SJSA1 (cell line): ENCODE results near the gene FAM120B. TPM values are rescaled to one million over a fixed set of nuclear protein-coding genes. Genes with fewer than 3 reads are reported as not detected.
"Not testable (repeated sequence)": the region's sequence is repeated elsewhere in the genome, so short reads cannot be mapped to it uniquely, and the experiment has no call there.

Experiments used
- DNase-seq, 2 experiments: peaks; one replicate each; pipeline ENCODE4 v3.0.0-alpha.2; 2015 to 2020; ENCODE audit warnings: low spot score in 2 of 2, low read depth in 1 of 2
- H3K27ac ChIP-seq: fragments of 250-450 bp; sonication (Bioruptor Pico); 2 replicates; pipeline ENCODE4 v1.5.1; 2020; ENCODE audit warnings: mild to moderate bottlenecking, moderate library complexity
- H3K27me3 ChIP-seq: fragments of 250-450 bp; sonication (Bioruptor Pico); replicated peaks from 2 replicates; pipeline ENCODE4 v1.5.1; 2020; ENCODE audit warnings: mild to moderate bottlenecking, moderate library complexity
- H3K36me3 ChIP-seq: fragments of 250-450 bp; sonication (Bioruptor Pico); 2 replicates; pipeline ENCODE4 v1.5.1; 2020; ENCODE audit warnings: mild to moderate bottlenecking
- H3K4me1 ChIP-seq: fragments of 250-450 bp; sonication (Bioruptor Pico); replicated peaks from 2 replicates; pipeline ENCODE4 v1.6.1; 2021; ENCODE audit warnings: mild to moderate bottlenecking
- H3K4me3 ChIP-seq: fragments of 250-450 bp; sonication (Bioruptor Pico); 2 replicates; pipeline ENCODE4 v1.5.1; 2020; ENCODE audit warnings: mild to moderate bottlenecking
- H3K9me3 ChIP-seq: fragments of 250-450 bp; sonication (Bioruptor Pico); replicated peaks from 2 replicates; pipeline ENCODE4 v1.5.1; 2020; ENCODE audit warnings: mild to moderate bottlenecking
- total RNA-seq: library from RNA; depleted of rRNA; stranded (reverse); fragments of >200 nt; shearing (Covaris generic); gene quantifications from 2 replicates; pipeline ENCODE4 v1.2.3, GENCODE V29; 2014

Gene FAM120B
- total RNA-seq, 1 experiment from 2014 or later: 15.0 TPM

- Histone ChIP-seq H3K4me1 (peaks cover 17% of the 10 kb centered on the region), H3K9me3 (no peaks in the 10 kb centered on the region), H3K36me3 (peaks cover 31% of the 10 kb centered on the region), H3K4me3 (no peak overlapping the region), H3K27ac (no peak overlapping the region), H3K27me3 (no peaks in the 10 kb centered on the region)
- DNase-seq: no peak
Observed at GRCh38 chr6:170308761-170309160, 2.2 kb downstream of the FAM120B start.

GRCh38 chr6:170311696-170312095 lies 5.1 kb downstream of the FAM120B start:
- Histone ChIP-seq H3K36me3 (peaks cover 44% of the 10 kb centered on the region), H3K9me3 (no peaks in the 10 kb centered on the region), H3K27me3 (no peaks in the 10 kb centered on the region), H3K4me1 (peaks cover 9% of the 10 kb centered on the region), H3K27ac (no peak overlapping the region), H3K4me3 (no peak overlapping the region)
- DNase-seq: no peak

DNA sequence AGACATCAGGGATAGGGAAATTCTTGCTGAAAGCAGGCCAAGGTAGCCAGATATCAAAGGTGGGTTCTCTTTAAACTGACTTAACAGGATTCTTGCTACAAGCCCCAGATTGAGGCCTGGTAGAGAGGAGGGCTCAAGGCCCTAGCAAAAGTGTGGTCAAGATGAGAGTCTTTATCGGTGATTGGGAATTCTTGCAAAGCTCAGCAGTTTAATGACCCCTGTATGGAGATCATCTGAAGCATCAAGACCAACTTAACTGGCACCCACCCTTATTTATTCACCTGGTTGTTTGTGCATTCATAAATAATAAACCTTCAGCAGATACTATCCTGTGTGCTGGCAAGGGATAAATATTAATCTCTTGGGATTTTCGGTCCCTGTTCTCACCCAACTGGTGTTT lies 6.3 kb downstream of the FAM120B start:
- H3K27ac ChIP-seq: no peak overlapping the region
- no peaks in the 10 kb centered on the region for H3K27me3 ChIP-seq
- no peaks in the 10 kb centered on the region for H3K9me3 ChIP-seq
- H3K36me3 ChIP-seq: peaks cover 51% of the 10 kb centered on the region
- no peak overlapping the region for H3K4me3 ChIP-seq
- H3K4me1 ChIP-seq: peaks cover 4% of the 10 kb centered on the region
- DNase-seq: no peak

GRCh38 chr6:170313716-170314295 lies 7.2 kb downstream of the FAM120B start:
- H3K4me1 ChIP-seq: no peaks in the 10 kb centered on the region; the same call in 1 of the 2 replicates
- no peak overlapping the region for H3K27ac ChIP-seq
- no peak overlapping the region for H3K4me3 ChIP-seq
- H3K9me3 ChIP-seq: no peaks in the 10 kb centered on the region
- peaks cover 46% of the 10 kb centered on the region for H3K36me3 ChIP-seq
- no peaks in the 10 kb centered on the region for H3K27me3 ChIP-seq
- DNase-seq: no peak

- no peak for DNase-seq
- H3K4me1 ChIP-seq: no peaks in the 10 kb centered on the region
- peaks cover 57% of the 10 kb centered on the region for H3K36me3 ChIP-seq
- no peak overlapping the region for H3K27ac ChIP-seq
- no peaks in the 10 kb centered on the region for H3K27me3 ChIP-seq
- H3K9me3 ChIP-seq: no peaks in the 10 kb centered on the region
- no peak overlapping the region for H3K4me3 ChIP-seq
Observed at GRCh38 chr6:170314983-170315382, 8.4 kb downstream of the FAM120B start.

DNA sequence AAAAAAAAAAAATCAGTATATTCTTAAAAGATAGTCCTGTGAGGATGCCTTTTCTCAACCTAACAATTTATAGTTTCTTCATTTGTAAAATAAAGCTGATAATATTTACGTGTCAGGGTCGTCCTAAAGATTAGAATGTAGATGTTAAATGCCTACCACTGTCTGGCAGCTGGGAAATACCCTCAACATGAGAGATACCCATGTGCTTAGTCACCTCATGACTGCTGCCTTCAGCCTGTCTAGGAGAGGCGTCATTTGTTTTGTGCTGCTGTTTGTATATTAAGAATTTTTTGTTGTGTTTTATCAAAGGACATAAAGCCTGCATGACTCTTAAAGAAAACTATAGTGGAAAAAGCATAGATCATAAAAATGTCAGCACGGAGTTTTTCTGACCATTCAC lies 9.5 kb downstream of the FAM120B start:
- H3K4me3 ChIP-seq: no peak overlapping the region
- H3K27ac ChIP-seq: no peak overlapping the region
- H3K27me3 ChIP-seq: no peaks in the 10 kb centered on the region
- DNase-seq: no peak
- peaks cover 67% of the 10 kb centered on the region for H3K36me3 ChIP-seq
- no peaks in the 10 kb centered on the region for H3K9me3 ChIP-seq
- no peaks in the 10 kb centered on the region for H3K4me1 ChIP-seq

DNA sequence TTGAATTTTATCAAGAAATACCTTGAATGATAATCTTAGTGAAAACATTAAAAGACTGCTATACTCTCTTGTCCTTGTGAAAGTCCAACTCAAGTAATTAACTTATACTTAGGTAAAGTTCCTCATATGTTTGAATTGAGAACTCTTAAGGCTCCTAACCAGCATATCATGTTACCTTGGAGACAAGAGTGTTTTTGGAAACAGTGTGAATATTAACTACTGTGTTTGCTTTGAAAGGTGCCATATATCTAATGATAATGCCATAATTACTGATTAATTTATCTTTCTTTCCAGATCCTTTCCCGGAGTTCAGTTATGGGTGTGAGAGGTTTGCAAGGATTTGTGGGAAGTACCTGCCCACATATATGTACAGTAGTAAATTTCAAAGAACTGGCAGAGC lies 10.5 kb downstream of the FAM120B start:
- Histone ChIP-seq H3K36me3 (peaks cover 69% of the 10 kb centered on the region), H3K27me3 (no peaks in the 10 kb centered on the region), H3K27ac (no peak overlapping the region), H3K4me3 (no peak overlapping the region), H3K9me3 (no peaks in the 10 kb centered on the region), H3K4me1 (no peaks in the 10 kb centered on the region)
- DNase-seq: no peak

DNA sequence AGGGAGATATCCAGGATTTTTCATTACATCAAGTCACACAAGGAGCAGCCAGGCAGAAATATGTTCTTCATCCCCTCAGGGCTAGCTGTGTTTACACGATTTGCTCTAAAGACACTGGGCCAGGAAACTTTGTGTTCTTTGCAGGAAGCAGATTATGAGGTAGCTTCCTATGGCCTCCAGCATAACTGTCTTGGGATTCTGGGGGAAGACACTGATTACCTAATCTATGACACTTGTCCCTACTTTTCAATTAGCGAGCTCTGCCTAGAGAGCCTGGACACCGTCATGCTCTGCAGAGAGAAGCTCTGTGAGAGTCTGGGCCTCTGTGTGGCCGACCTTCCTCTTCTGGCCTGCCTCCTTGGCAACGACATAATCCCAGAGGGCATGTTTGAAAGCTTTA lies 11.2 kb downstream of the FAM120B start:
- peaks cover 71% of the 10 kb centered on the region for H3K36me3 ChIP-seq
- no peaks in the 10 kb centered on the region for H3K9me3 ChIP-seq
- H3K27me3 ChIP-seq: no peaks in the 10 kb centered on the region
- no peak overlapping the region for H3K4me3 ChIP-seq
- no peak for DNase-seq
- no peak overlapping the region for H3K27ac ChIP-seq
- H3K4me1 ChIP-seq: no peaks in the 10 kb centered on the region

DNA sequence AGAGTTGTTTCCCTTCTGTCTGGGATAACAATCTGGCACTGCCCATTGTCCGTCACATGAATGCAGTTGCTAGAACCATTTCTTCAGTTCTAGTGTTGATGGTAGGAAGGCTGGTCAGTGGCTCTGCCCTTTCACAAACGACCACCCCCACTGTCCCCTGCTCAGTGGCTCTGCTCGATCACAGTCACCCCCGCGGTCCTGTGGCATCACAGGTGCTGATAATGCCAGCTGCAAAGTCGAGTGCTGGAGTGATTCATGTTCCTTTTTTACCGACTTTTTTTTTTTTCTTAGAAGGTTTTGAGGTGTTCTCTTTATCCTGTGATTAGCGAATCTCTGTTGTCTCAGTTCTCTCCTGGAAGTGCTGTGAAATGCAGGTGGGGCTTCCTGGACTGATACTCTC lies 22.8 kb downstream of the FAM120B start:
- Histone ChIP-seq H3K4me1 (no peaks in the 10 kb centered on the region), H3K27me3 (no peaks in the 10 kb centered on the region), H3K27ac (no peak overlapping the region), H3K36me3 (peaks cover 74% of the 10 kb centered on the region), H3K9me3 (no peaks in the 10 kb centered on the region), H3K4me3 (no peak overlapping the region)
- DNase-seq: no peak

- not testable (repeated sequence) for H3K4me1 ChIP-seq, H3K9me3 ChIP-seq, H3K27me3 ChIP-seq, H3K4me3 ChIP-seq, H3K27ac ChIP-seq, DNase-seq
- peaks cover 42% of the 10 kb centered on the region for H3K36me3 ChIP-seq
Observed at GRCh38 chr6:170335199-170335598, 28.6 kb downstream of the FAM120B start.

- Histone ChIP-seq H3K27me3 (no peaks in the 10 kb centered on the region), H3K36me3 (peaks cover 47% of the 10 kb centered on the region), H3K4me3 (no peak overlapping the region), H3K9me3 (no peaks in the 10 kb centered on the region), H3K4me1 (peaks cover 12% of the 10 kb centered on the region), H3K27ac (no peak overlapping the region)
- DNase-seq: peak; percentile 89 to 90
Observed at GRCh38 chr6:170344631-170345576, 38.3 kb downstream of the FAM120B start.

DNA sequence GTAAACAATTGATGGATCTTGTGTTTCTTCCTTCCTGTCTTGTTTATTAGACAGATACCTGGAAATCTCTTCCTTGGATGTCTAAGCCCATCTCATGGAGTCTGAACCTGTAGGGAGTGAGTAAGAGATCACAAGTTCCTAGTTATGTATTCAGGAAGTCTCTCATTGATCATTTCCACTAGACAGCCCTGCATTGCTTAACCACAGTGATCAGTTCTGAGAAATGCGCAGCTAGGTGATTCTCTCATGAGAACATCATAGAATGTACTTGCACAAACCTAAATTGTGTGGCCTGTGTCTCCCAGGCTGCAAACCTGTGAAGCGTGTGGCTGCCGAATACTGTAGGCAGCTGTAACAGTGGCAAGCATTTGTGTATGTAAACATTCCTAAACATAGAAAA lies 39.1 kb downstream of the FAM120B start:
- Histone ChIP-seq H3K36me3 (peaks cover 50% of the 10 kb centered on the region), H3K27ac (no peak overlapping the region), H3K4me3 (no peak overlapping the region), H3K4me1 (peaks cover 12% of the 10 kb centered on the region), H3K27me3 (no peaks in the 10 kb centered on the region), H3K9me3 (0 out of 2 replicates have a peak, but pooled peaks cover 2% of the 10 kb centered on the region)
- DNase-seq: no peak

DNA sequence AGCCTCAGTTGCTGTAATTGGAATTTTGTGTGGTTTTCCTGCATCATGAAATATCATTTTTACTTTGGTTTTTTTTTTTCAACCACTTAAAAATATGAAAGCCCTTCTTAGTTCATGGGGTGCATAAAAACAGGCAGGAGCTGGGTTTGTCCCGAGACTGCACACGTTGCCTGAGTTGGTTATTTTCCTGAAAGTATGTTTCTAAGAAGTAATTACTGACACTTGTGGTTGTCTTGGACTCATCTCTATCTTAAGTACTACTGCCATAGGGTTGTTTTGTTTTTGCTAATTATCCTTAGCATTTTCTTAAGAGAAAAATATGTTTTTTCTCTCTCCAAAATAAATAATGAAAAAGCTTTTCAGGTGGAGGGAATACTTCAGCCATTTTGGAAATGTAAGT lies 40.1 kb downstream of the FAM120B start:
- H3K4me3 ChIP-seq: no peak overlapping the region
- H3K4me1 ChIP-seq: peaks cover 12% of the 10 kb centered on the region
- H3K36me3 ChIP-seq: peaks cover 50% of the 10 kb centered on the region
- no peaks in the 10 kb centered on the region for H3K27me3 ChIP-seq
- 0 out of 2 replicates have a peak, but pooled peaks cover 8% of the 10 kb centered on the region for H3K9me3 ChIP-seq
- no peak overlapping the region for H3K27ac ChIP-seq
- no peak for DNase-seq

DNA sequence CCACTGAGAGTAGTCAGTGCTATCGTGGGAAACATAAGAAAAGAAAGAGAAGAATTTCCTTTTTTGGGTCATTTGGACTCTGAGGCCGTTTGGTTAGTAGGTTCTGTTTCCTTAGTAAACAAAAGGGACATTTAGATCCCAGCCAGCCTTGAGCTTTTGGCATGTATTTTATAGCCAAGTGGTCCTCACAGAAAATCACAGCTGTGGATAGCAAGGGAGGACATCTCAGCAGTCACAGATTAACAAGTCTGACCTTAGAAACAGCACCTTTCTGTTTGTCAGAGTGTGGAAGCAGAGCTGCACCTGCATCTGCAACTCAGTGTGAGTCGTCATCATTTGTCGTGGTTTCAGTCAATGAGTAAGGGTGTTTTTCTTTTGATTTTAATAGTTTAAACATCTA lies 40.5 kb downstream of the FAM120B start:
- Histone ChIP-seq H3K36me3 (peaks cover 52% of the 10 kb centered on the region), H3K27ac (no peak overlapping the region), H3K9me3 (0 out of 2 replicates have a peak, but pooled peaks cover 11% of the 10 kb centered on the region), H3K4me3 (no peak overlapping the region), H3K27me3 (no peaks in the 10 kb centered on the region), H3K4me1 (peaks cover 12% of the 10 kb centered on the region)
- no peak for DNase-seq
